Karpas-422 (cell line): ENCODE data around the gene PKHD1. TPM values are rescaled to one million over a fixed set of nuclear protein-coding genes. Genes with fewer than 3 reads are reported as not detected.

Experiments used
- DNase-seq: peaks from one replicate; pipeline ENCODE4 v3.0.0-alpha.2; 2015
- H2AFZ ChIP-seq: fragments of 200-600 bp; sonication (generic); 2 replicates; pipeline ENCODE4 v1.6.1; 2014; ENCODE audit warnings: antibody characterized with exemption, low read length, mixed read lengths
- H3K27ac ChIP-seq: fragments of 200-600 bp; sonication (generic); 2 replicates; pipeline ENCODE4 v1.5.1; 2014; ENCODE audit warnings: mild to moderate bottlenecking, low read length, moderate library complexity
- H3K27me3 ChIP-seq: fragments of 200-600 bp; sonication (generic); 2 replicates; pipeline ENCODE4 v1.6.1; 2014; ENCODE audit warnings: low read length, mixed read lengths
- H3K36me3 ChIP-seq: fragments of 200-600 bp; sonication (generic); 2 replicates; pipeline ENCODE4 v1.6.1; 2014; ENCODE audit warnings: low read length, mixed read lengths; ENCODE audit not compliant: insufficient read depth
- H3K4me1 ChIP-seq: fragments of 200-600 bp; sonication (generic); 2 replicates; pipeline ENCODE4 v1.6.1; 2014; ENCODE audit warnings: mild to moderate bottlenecking, low read length, mixed read lengths
- H3K4me2 ChIP-seq: fragments of 200-600 bp; sonication (generic); 2 replicates; pipeline ENCODE4 v1.6.1; 2014; ENCODE audit warnings: low read length, low read depth, mild to moderate bottlenecking; ENCODE audit not compliant: poor library complexity, severe bottlenecking
- H3K4me3 ChIP-seq: fragments of 200-600 bp; sonication (generic); 2 replicates; pipeline ENCODE4 v1.5.1; 2014; ENCODE audit warnings: mild to moderate bottlenecking, antibody characterized with exemption, low read length, mixed read lengths
- H3K79me2 ChIP-seq: fragments of 200-600 bp; sonication (generic); 2 replicates; pipeline ENCODE4 v1.6.1; 2014; ENCODE audit warnings: mild to moderate bottlenecking, low read length, mixed read lengths
- H3K9ac ChIP-seq: fragments of 200-600 bp; sonication (generic); 2 replicates; pipeline ENCODE4 v1.6.0; 2014; ENCODE audit warnings: low read length
- H3K9me2 ChIP-seq: fragments of 200-600 bp; sonication (generic), shearing (Covaris generic); replicated peaks from 2 replicates; pipeline ENCODE4 v1.6.0; 2014; ENCODE audit warnings: mild to moderate bottlenecking, low read length, moderate library complexity; ENCODE audit not compliant: insufficient read depth
- H3K9me3 ChIP-seq: fragments of 300-700, 200-600 bp; sonication (generic); 2 replicates; pipeline ENCODE4 v1.6.1; 2014; ENCODE audit warnings: low read length, mixed read lengths
- H4K20me1 ChIP-seq: fragments of 200-600 bp; sonication (generic); 2 replicates; pipeline ENCODE4 v1.6.1; 2014; ENCODE audit warnings: mild to moderate bottlenecking, antibody characterized with exemption, low read length, low read depth; ENCODE audit not compliant: insufficient read depth
- total RNA-seq: library from RNA; depleted of rRNA; stranded (reverse); fragments of >200 nt; shearing (Covaris generic); gene quantifications from 2 replicates; pipeline ENCODE4 v1.2.3, GENCODE V29; 2014; ENCODE audit warnings: low replicate concordance

PKHD1 gene
- total RNA-seq, 1 experiment from 2014 or later, result 0.11 TPM

DNA sequence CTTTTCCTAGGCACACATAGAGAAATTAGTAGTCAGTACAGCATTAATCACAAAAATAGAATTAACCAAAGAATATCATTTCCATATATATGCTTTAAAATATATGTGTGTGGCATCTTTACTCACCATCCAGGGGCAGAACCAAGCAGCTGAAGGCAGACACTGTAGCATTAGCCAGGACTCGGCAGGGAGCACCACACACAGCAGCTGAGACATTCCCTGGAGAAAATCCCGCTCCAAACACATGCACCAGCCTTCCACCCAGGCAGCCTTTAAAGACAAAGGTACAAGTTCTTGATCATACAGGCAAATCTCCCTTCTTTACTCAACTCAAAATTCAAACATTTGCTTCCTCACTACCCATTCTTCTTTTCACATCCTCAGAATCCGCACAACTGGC, 64.7 kb downstream of the PKHD1 start:
- Histone ChIP-seq H3K4me1 (no peaks in the 10 kb centered on the region), H3K4me2 (no peak overlapping the region), H3K9ac (no peak overlapping the region), H3K27ac (no peak overlapping the region), H3K4me3 (no peak overlapping the region), H3K36me3 (no peaks in the 10 kb centered on the region), H3K79me2 (no peaks in the 10 kb centered on the region), H3K27me3 (no peaks in the 10 kb centered on the region), H3K9me3 (no peaks in the 10 kb centered on the region), H4K20me1 (no peaks in the 10 kb centered on the region), H3K9me2 (no peaks in the 10 kb centered on the region), H2AFZ (no peak overlapping the region)
- DNase-seq, result no peak

DNA sequence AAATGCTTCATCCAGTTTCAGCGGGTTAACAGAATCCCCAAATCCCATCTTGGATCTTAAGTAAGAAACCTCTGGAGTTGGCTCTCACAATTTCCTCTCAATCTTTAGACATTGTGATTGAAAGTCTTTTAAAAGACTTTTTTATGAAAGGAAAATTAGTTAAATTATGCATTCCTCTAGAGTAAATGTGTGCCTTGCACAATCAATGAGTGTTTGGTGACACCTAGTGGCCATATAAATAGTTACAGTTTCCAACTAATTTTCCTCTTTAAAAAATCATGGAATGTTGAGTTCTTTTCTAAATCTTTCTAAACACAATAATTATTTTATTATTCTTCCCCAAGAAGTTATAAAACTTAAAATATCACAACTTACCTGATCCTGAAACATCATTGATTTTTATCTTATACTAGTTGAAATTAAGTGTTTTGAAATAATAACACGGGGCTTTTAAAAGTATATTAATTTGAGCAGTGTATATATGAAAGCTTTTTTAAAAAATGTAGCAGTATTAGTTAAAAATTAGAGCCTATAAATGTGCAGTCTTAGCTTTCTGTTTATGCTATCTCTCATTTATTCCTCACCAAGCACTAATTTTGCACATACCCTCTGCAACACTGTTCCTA, 66.4 kb downstream of the PKHD1 start:
- no peak overlapping the region for H2AFZ ChIP-seq
- H4K20me1 ChIP-seq, result no peaks in the 10 kb centered on the region
- no peak overlapping the region for H3K4me3 ChIP-seq
- no peak overlapping the region for H3K27ac ChIP-seq
- no peaks in the 10 kb centered on the region for H3K4me1 ChIP-seq
- DNase-seq, result peak; percentile 67
- no peaks in the 10 kb centered on the region for H3K27me3 ChIP-seq
- no peaks in the 10 kb centered on the region for H3K36me3 ChIP-seq
- H3K79me2 ChIP-seq, result no peaks in the 10 kb centered on the region
- no peaks in the 10 kb centered on the region for H3K9me3 ChIP-seq
- H3K9me2 ChIP-seq, result no peaks in the 10 kb centered on the region
- no peak overlapping the region for H3K4me2 ChIP-seq
- H3K9ac ChIP-seq, result no peak overlapping the region

DNA sequence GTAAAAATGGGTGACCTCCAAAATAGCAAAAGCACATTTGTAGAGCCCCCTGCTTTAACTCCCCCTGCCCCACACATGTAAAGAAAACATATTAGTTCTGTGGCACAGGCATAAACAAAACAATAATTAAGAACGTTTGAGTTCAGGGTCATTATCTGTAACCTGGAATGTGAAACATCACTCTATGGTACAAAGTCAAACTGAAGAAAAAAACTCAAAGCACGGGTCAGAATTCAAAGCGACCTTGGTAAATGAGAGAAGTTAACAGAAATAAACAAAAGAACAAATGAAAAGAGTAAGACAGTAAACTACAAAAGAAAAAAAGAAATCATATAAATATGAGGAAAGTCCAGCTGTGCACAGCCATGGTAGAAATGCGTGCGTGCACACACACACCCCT, 67.5 kb downstream of the PKHD1 start:
- H3K9me2 ChIP-seq, result no peaks in the 10 kb centered on the region
- no peak overlapping the region for H2AFZ ChIP-seq
- no peaks in the 10 kb centered on the region for H3K4me1 ChIP-seq
- H3K79me2 ChIP-seq, result no peaks in the 10 kb centered on the region
- H3K4me3 ChIP-seq, result no peak overlapping the region
- H4K20me1 ChIP-seq, result no peaks in the 10 kb centered on the region
- H3K9ac ChIP-seq, result no peak overlapping the region
- no peaks in the 10 kb centered on the region for H3K36me3 ChIP-seq
- H3K27ac ChIP-seq, result no peak overlapping the region
- H3K27me3 ChIP-seq, result no peaks in the 10 kb centered on the region
- no peak for DNase-seq
- no peak overlapping the region for H3K4me2 ChIP-seq
- no peaks in the 10 kb centered on the region for H3K9me3 ChIP-seq

DNA sequence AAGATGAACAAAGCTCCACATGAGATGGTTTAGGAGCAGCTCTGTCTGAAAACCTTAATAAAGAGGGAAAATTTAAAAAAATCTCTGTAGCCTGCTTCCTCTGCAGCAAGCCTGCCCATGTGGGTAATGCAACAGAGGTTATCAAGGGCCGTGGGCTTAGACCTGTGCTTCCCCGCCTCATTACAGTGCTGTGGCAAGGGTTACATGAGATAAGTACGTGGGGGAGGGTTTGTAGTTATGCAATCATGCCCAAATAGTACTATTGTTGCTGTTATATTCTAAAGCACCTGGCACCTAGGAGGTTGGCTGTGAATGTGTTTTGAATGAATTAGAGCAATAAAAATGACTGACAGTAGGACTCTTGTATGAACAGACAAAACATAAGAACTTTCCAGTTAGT, 68.3 kb downstream of the PKHD1 start:
- Histone ChIP-seq H3K4me2 (no peak overlapping the region), H3K27me3 (no peaks in the 10 kb centered on the region), H3K9me2 (no peaks in the 10 kb centered on the region), H3K4me1 (no peaks in the 10 kb centered on the region), H3K36me3 (no peaks in the 10 kb centered on the region), H4K20me1 (no peaks in the 10 kb centered on the region), H2AFZ (no peak overlapping the region), H3K9ac (no peak overlapping the region), H3K79me2 (no peaks in the 10 kb centered on the region), H3K9me3 (no peaks in the 10 kb centered on the region), H3K27ac (no peak overlapping the region), H3K4me3 (no peak overlapping the region)
- no peak for DNase-seq

DNA sequence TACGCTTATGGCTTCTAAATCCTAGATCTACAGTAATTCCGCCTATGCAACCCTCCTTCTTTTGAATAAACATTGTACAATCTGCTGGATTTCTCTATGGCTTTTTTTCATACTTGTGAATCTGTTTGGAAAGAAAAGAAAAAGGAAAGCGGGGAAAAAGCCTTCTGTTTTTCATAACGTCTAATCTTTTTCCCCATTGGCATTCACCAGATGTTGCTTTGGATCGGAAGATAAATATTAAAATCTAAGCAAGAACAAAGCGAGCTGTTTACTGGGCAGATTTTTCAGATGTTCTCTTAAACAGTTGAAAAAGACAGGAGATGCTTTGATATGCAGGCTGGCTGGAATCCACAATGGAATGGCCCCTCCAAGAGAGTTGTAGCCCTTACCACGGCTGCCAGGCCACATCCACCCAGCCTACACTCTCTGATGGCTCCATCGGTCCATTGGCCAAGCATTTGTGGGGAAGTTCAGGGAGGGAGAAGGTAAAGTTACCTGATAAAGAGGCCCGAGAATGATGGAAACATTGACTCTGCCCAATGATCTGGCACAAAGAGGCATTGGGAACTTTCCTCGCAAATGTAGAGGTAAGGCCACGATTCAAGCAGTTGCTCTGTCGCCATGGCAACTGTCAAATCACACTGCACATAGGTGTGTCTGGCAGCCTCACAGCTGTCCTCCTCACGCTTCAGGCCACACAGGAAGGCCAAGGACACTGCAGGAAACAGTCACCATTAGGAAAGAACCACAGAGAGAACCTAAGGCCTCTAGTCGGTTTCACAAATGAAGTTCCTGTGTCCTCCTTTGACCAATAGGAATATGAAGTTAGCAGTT, 70.3 kb downstream of the PKHD1 start:
- H3K4me3 ChIP-seq, result no peak overlapping the region
- H3K9me2 ChIP-seq, result no peaks in the 10 kb centered on the region

DNA sequence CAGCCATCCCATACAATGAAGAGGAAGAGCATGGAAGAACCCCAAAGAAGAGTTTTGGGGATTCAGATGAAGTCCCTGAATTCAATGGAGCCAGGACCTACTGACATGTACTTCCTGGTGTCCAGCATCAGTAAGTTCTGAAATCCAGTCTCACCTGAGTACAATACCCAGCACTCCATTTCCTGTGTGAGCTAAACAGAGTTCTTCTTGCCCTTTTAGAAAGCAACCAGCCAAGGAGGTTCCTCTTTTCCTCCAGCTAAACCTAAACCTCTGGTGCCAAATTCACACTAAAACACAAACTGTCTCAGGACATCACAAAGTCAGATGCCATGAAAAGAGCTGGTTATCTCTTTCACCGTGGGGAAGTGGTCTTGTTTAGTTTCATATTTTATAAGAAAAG, 71.5 kb downstream of the PKHD1 start:
- H3K27me3 ChIP-seq, result no peaks in the 10 kb centered on the region
- no peaks in the 10 kb centered on the region for H3K4me1 ChIP-seq
- no peak overlapping the region for H2AFZ ChIP-seq
- no peak overlapping the region for H3K4me2 ChIP-seq
- no peaks in the 10 kb centered on the region for H3K36me3 ChIP-seq
- H3K4me3 ChIP-seq, result no peak overlapping the region
- H3K9ac ChIP-seq, result no peak overlapping the region
- H3K79me2 ChIP-seq, result no peaks in the 10 kb centered on the region
- H3K9me2 ChIP-seq, result no peaks in the 10 kb centered on the region
- DNase-seq, result no peak
- no peaks in the 10 kb centered on the region for H4K20me1 ChIP-seq
- no peak overlapping the region for H3K27ac ChIP-seq
- H3K9me3 ChIP-seq, result no peaks in the 10 kb centered on the region

More for the DNA sequence above, 70.3 kb downstream of the PKHD1 start:
- H4K20me1 ChIP-seq, result no peaks in the 10 kb centered on the region
- H3K27ac ChIP-seq, result no peak overlapping the region
- DNase-seq, result no peak
- H3K9me3 ChIP-seq, result no peaks in the 10 kb centered on the region
- H3K36me3 ChIP-seq, result no peaks in the 10 kb centered on the region
- H3K27me3 ChIP-seq, result no peaks in the 10 kb centered on the region
- no peak overlapping the region for H3K9ac ChIP-seq
- H3K79me2 ChIP-seq, result no peaks in the 10 kb centered on the region
- H2AFZ ChIP-seq, result no peak overlapping the region
- no peaks in the 10 kb centered on the region for H3K4me1 ChIP-seq
- H3K4me2 ChIP-seq, result no peak overlapping the region

DNA sequence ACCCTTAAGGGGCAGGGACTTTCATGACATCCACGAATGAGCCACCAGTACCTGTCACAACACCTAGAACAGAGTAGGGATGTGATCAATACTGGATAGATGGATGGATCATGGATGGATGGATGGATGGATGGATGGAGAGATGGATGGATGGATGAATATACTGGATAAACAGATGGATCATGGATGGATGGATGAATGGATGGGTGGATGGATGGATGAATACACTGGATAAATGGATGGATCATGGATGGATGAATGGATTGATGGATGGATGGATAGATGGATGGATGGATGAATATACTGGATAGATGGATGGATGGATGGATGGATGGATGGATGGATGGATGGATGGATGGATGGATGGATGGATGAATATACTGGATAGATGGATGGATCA, 73.0 kb downstream of the PKHD1 start:
- no peaks in the 10 kb centered on the region for H3K9me2 ChIP-seq
- no peaks in the 10 kb centered on the region for H4K20me1 ChIP-seq
- no peaks in the 10 kb centered on the region for H3K36me3 ChIP-seq
- H3K27me3 ChIP-seq, result no peaks in the 10 kb centered on the region
- DNase-seq, result no peak
- no peaks in the 10 kb centered on the region for H3K9me3 ChIP-seq
- no peak overlapping the region for H3K4me3 ChIP-seq
- H3K4me2 ChIP-seq, result no peak overlapping the region
- H3K27ac ChIP-seq, result no peak overlapping the region
- H3K4me1 ChIP-seq, result no peaks in the 10 kb centered on the region
- H3K9ac ChIP-seq, result no peak overlapping the region
- no peaks in the 10 kb centered on the region for H3K79me2 ChIP-seq
- no peak overlapping the region for H2AFZ ChIP-seq

DNA sequence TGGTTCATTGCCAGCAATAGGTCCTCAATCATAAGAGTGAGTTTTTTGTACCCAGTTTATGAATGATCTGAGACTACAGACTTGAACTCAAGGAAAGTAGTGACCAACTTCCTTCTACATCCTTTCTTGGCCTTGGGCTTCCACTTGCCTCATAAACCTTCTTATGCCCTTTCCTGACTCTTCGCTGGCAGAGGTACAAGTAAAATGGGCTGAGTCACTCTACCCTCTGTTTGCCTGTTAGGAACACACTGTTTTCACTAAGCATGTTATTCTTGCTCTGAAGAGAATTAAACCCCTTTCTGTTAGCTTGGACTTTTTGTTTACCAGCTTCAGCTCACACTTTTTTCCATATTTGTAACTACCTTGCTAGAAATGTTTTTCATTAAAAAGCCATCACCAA, 74.4 kb downstream of the PKHD1 start:
- Histone ChIP-seq H3K9ac (no peak overlapping the region), H3K4me2 (no peak overlapping the region), H2AFZ (no peak overlapping the region), H3K4me1 (no peaks in the 10 kb centered on the region), H3K4me3 (no peak overlapping the region), H3K79me2 (no peaks in the 10 kb centered on the region), H4K20me1 (no peaks in the 10 kb centered on the region), H3K27ac (no peak overlapping the region), H3K36me3 (no peaks in the 10 kb centered on the region), H3K9me3 (no peaks in the 10 kb centered on the region), H3K27me3 (no peaks in the 10 kb centered on the region), H3K9me2 (no peaks in the 10 kb centered on the region)
- DNase-seq, result no peak
